WTC11 (cell line): ENCODE measurements around the gene CACNA1B.

ENCODE experiments used
- FOXP1 ChIP-seq: sonication (generic); formaldehyde crosslinking; IDR thresholded peaks from 2 replicates; pipeline ENCODE4 v1.8.0; 2022; ENCODE audit warnings: missing genetic modification reagents, mild to moderate bottlenecking, moderate library complexity, borderline replicate concordance
- SMAD3 ChIP-seq: sonication (generic); formaldehyde crosslinking; IDR thresholded peaks from 2 replicates; pipeline ENCODE4 v1.8.0; 2022; ENCODE audit warnings: missing genetic modification reagents, mild to moderate bottlenecking, borderline replicate concordance
- TF ChIP-seq, protein P1 (sequence below): fragments of 200-600 bp; IDR thresholded peaks from 2 replicates; pipeline ENCODE4 v1.8.0; 2022; ENCODE audit warnings: antibody characterized with exemption
- TF ChIP-seq, protein P2 (sequence below): sonication (generic); formaldehyde crosslinking; IDR thresholded peaks from 2 replicates; pipeline ENCODE4 v1.8.0; 2022; ENCODE audit warnings: mild to moderate bottlenecking, missing genetic modification reagents

DNA sequence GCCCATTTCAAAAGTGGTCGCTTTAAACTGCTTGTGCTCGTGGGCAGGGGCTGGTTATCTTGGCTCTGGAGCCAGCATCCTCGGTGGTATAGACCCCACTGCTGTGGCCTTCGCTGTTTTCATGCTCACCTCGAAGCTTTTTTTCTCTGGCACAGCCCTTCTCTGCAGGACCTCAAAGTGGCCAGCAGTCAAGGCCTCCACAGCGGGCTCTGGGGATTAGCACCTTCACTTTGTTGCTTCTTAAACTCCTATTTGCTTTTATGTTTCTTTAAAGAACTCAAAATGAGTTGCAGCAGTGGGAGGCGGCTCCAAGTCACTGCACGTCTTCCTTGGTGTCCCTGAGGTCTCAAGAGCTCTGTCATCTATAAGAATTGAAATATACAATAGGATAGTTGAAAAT lies 165.1 kb downstream of the CACNA1B start:
- TF ChIP-seq, protein P1, sequence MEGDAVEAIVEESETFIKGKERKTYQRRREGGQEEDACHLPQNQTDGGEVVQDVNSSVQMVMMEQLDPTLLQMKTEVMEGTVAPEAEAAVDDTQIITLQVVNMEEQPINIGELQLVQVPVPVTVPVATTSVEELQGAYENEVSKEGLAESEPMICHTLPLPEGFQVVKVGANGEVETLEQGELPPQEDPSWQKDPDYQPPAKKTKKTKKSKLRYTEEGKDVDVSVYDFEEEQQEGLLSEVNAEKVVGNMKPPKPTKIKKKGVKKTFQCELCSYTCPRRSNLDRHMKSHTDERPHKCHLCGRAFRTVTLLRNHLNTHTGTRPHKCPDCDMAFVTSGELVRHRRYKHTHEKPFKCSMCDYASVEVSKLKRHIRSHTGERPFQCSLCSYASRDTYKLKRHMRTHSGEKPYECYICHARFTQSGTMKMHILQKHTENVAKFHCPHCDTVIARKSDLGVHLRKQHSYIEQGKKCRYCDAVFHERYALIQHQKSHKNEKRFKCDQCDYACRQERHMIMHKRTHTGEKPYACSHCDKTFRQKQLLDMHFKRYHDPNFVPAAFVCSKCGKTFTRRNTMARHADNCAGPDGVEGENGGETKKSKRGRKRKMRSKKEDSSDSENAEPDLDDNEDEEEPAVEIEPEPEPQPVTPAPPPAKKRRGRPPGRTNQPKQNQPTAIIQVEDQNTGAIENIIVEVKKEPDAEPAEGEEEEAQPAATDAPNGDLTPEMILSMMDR, result no peak
- TF ChIP-seq, protein P2, sequence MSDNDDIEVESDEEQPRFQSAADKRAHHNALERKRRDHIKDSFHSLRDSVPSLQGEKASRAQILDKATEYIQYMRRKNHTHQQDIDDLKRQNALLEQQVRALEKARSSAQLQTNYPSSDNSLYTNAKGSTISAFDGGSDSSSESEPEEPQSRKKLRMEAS (CRISPR knock-in tag), result no peak
- TF ChIP-seq FOXP1 (CRISPR knock-in tag) (no peak), SMAD3 (CRISPR knock-in tag) (no peak)
